Stomach (tissue), 9 donors: ENCODE measurements around the gene BCAP31. TPM values are rescaled to one million over a fixed set of nuclear protein-coding genes. Genes with fewer than 3 reads are reported as not detected.

Experiments used
- DNase-seq, 2 donors: peaks; one replicate each; pipeline versions ENCODE4 v3.0.0 to v3.0.0-alpha.2; 2013 to 2019
- H3K27ac ChIP-seq, 5 donors: fragments of 200-600 bp in 4 of 5; sonication (generic) in 4 of 5; one replicate each; pipeline ENCODE4 v1.5.1; 2013 to 2019; ENCODE audit warnings: mild to moderate bottlenecking in 1 of 5, moderate library complexity in 1 of 5
- H3K27me3 ChIP-seq, 3 donors: fragments of 200-600 bp; sonication (generic); one replicate each; pipeline ENCODE4 v1.5.1; 2017 to 2019; ENCODE audit warnings: mixed run types in 1 of 3
- H3K36me3 ChIP-seq, 4 donors: fragments of 200-600 bp; sonication (generic); 1 replicate in 3 of 4; 2 replicates in 1 of 4; pipeline ENCODE4 v1.5.1; 2016 to 2019
- H3K4me1 ChIP-seq, 4 donors: fragments of 200-600 bp; sonication (generic); one replicate each; pipeline ENCODE4 v1.5.1; 2016 to 2019
- H3K4me3 ChIP-seq, 4 donors: fragments of 200-600 bp; sonication (generic) in 3 of 4; one replicate each; pipeline ENCODE4 v1.5.1; 2016 to 2019; ENCODE audit warnings: mild to moderate bottlenecking in 1 of 4
- H3K9me3 ChIP-seq, 4 donors: fragments of 200-600 bp; sonication (generic); one replicate each; pipeline ENCODE4 v1.5.1; 2016 to 2019
- CTCF ChIP-seq, 7 experiments: fragments of 450-650 bp in 4 of 7; fragments of 200-600 bp in 3 of 7; sonication (generic) in 3 of 7; IDR thresholded peaks; one replicate each; pipeline ENCODE4 v1.5.1; 2016 to 2019; ENCODE audit warnings: antibody characterized with exemption in 7 of 7, control low read depth in 2 of 7, mild to moderate bottlenecking in 1 of 7
- EP300 ChIP-seq: sonication (generic); formaldehyde crosslinking; IDR thresholded peaks from one replicate; pipeline ENCODE4 v1.6.1; 2017; ENCODE audit warnings: antibody characterized with exemption
- POLR2A ChIP-seq, 4 donors: fragments of 450-650 bp; IDR thresholded peaks; one replicate each; pipeline ENCODE4 v1.6.1; 2016; ENCODE audit warnings: antibody characterized with exemption in 4 of 4, control low read depth in 2 of 4, mild to moderate bottlenecking in 1 of 4, moderate library complexity in 1 of 4
- POLR2AphosphoS5 ChIP-seq, 3 donors: sonication (generic); formaldehyde crosslinking; IDR thresholded peaks; one replicate each; pipeline ENCODE4 v1.6.1; 2016; ENCODE audit warnings: antibody characterized with exemption in 3 of 3
- WGBS, 5 donors: extraction: QIAGEN DNeasy Blood & Tissue Kit in 3 of 5; methylation state at CpG; one replicate each; pipeline versions ENCODE4 v1.1.5 to v1.1.7; 2013 to 2018; 5-methylcytosine and 5-hydroxymethylcytosine counted together
- intact Hi-C: fragments of 100-400 bp; cut with DNase I; formaldehyde crosslinking; loops from one replicate; pipeline ENCODE4 v1.15.1; 2023; ENCODE audit warnings: low total_unique reads
- polyA plus RNA-seq, 3 donors: library from polyadenylated mRNA; stranded (reverse); fragments of 200-250 nt; gene quantifications; one replicate each; pipeline ENCODE4 v1.2.3, GENCODE V29; 2013
- total RNA-seq, 5 donors: library from RNA; depleted of rRNA; stranded (reverse); fragments of >200 nt; gene quantifications; one replicate each; pipeline versions ENCODE4 v1.1.0 to v1.2.3, GENCODE V29; 2014 to 2016
- donor health status: healthy with polysubstance abuse.
- donor health status: Bipolar disorder and iron deficiency.
- donor health status: healthy.

BCAP31 gene
- total and polyA plus RNA-seq, 8 donors, result 0.58 to 156 (median 82.0) TPM

DNA sequence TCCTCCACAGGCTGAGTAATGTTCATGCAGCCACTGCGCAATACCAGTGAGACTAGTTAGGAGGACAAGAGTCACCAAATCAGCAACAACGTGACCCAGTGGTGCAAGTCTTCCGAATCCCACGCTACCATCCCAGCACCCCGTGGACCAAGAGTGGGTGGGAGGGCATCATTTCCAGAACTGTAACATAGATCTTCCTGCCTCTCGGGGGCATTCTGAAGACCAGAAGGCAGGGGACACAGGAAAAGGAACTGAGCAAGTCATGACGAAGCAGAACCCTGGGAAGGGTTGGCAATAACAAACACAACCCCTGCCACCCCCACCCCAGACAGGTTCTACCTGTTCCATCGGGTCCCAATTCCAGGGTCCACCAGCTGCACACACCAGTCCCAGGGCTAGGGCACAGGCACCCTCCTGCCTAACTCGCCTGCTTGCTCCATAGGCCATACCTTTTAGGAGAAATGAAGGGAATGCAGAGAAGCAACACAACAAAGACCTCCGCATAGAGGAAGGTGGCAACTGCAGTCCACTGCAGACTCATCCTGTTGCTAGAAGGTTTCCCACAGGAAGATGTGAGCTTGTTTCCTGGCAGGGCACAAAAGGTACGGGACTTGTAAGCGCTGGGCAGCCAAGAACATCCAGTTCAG lies 1.4 kb downstream of the BCAP31 start:
- peak overlapping the region; percentile 58 to 74 (median 70) for H3K4me3 ChIP-seq
- peaks cover 0 to 5% (median 0%) of the 10 kb centered on the region in 3 donors for H3K27me3 ChIP-seq
- peak overlapping the region; percentile 80 to 91 (median 88) for H3K27ac ChIP-seq
- intact Hi-C loops, result no loop called here
- DNase-seq, result peak in 1 of 2 donors; percentile 52
- peaks cover 0 to 15% (median 4%) of the 10 kb centered on the region in 4 donors for H3K9me3 ChIP-seq
- no peak for TF ChIP-seq CTCF (IDR thresholded peaks at IDR 0.05)
- TF ChIP-seq POLR2A (IDR thresholded peaks at IDR 0.05), result no peak
- TF ChIP-seq POLR2AphosphoS5 (IDR thresholded peaks at IDR 0.05), result no peak
- no peak for TF ChIP-seq EP300
- peaks cover 41 to 57% (median 44%) of the 10 kb centered on the region in 4 donors for H3K4me1 ChIP-seq
- 20 to 56% (median 27%) methylated on average over 11 to 12 of the region's 12 CpGs for WGBS, 5 donors
- H3K36me3 ChIP-seq, result peaks cover 5 to 33% (median 30%) of the 10 kb centered on the region in 4 donors

DNA sequence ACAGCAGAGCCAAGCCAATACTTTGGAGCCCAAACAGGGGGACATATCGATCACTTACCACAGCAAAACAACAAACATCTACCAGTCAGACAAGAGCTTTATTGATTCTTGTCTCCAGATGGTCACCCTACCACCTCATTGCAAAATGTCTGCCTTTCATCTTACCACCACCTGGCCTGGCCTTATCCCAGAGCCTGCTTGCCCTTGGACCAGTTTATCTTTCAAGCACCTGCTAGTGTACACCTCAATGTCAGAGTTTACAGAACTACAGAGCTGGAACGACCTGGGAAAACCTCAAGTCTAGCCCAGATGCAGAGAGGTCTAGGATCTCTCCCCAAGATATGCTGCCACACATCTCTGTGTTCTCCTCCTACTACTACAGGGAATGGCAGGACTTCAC lies 4.5 kb downstream of the BCAP31 start:
- H3K27me3 ChIP-seq, result peaks cover 0 to 5% (median 0%) of the 10 kb centered on the region in 3 donors
- H3K4me1 ChIP-seq, result peaks cover 11 to 27% (median 15%) of the 10 kb centered on the region in 4 donors
- intact Hi-C loops, result no loop called here
- no peak for TF ChIP-seq POLR2AphosphoS5 (IDR thresholded peaks at IDR 0.05)
- TF ChIP-seq POLR2A (IDR thresholded peaks at IDR 0.05), result no peak
- TF ChIP-seq CTCF (IDR thresholded peaks at IDR 0.05), result no peak
- no peak for TF ChIP-seq EP300
- H3K4me3 ChIP-seq, result no peak overlapping the region
- no peak for DNase-seq
- H3K27ac ChIP-seq, result no peak overlapping the region
- H3K36me3 ChIP-seq, result peaks cover 10 to 58% (median 53%) of the 10 kb centered on the region in 4 donors
- 33 to 67% (median 52%) methylated on average over 1 to 2 of the region's 2 CpGs for WGBS, 5 donors
- peaks cover 0 to 15% (median 4%) of the 10 kb centered on the region in 4 donors for H3K9me3 ChIP-seq

- Histone ChIP-seq H3K27ac (no peak overlapping the region), H3K9me3 (peaks cover 0 to 15% (median 2%) of the 10 kb centered on the region in 4 donors), H3K4me3 (no peak overlapping the region), H3K36me3 (peaks cover 10 to 63% (median 57%) of the 10 kb centered on the region in 4 donors), H3K4me1 (peaks cover 11 to 27% (median 14%) of the 10 kb centered on the region in 4 donors), H3K27me3 (peaks cover 0 to 5% (median 0%) of the 10 kb centered on the region in 3 donors)
- intact Hi-C loops, result no loop called here
- TF ChIP-seq POLR2A (IDR thresholded peaks at IDR 0.05), result no peak
- TF ChIP-seq CTCF (IDR thresholded peaks at IDR 0.05), result no peak
- TF ChIP-seq POLR2AphosphoS5 (IDR thresholded peaks at IDR 0.05), result no peak
- TF ChIP-seq EP300, result no peak
- 33 to 72% (median 61%) methylated on average over 1 to 2 of the region's 2 CpGs for WGBS, 5 donors
- no peak for DNase-seq
Observed at GRCh38 chrX:153719238-153719637, 4.9 kb downstream of the BCAP31 start.

GRCh38 chrX:153717445-153717844 lies 6.7 kb downstream of the BCAP31 start:
- TF ChIP-seq POLR2AphosphoS5 (IDR thresholded peaks at IDR 0.05) (no peak), EP300 (no peak)
- 87 to 94% (median 91%) methylated on average over 9 of the region's 9 CpGs for WGBS, 5 donors
- Histone ChIP-seq H3K4me3 (no peak overlapping the region), H3K27ac (no peak overlapping the region), H3K4me1 (peaks cover 4 to 19% (median 6%) of the 10 kb centered on the region in 4 donors), H3K36me3 (peaks cover 10 to 80% (median 71%) of the 10 kb centered on the region in 4 donors), H3K27me3 (peaks cover 0 to 5% (median 0%) of the 10 kb centered on the region in 3 donors), H3K9me3 (no peaks in the 10 kb centered on the region)
- intact Hi-C loops, result no loop called here
- no peak for DNase-seq

- no peak for DNase-seq
Observed at GRCh38 chrX:153714256-153714655, 9.9 kb downstream of the BCAP31 start.

More at GRCh38 chrX:153714256-153714655, 9.9 kb downstream of the BCAP31 start:
- H3K9me3 ChIP-seq, result no peaks in the 10 kb centered on the region
- WGBS, 5 donors, result 66 to 89% (median 77%) methylated on average over 3 of the region's 3 CpGs
- no peak for TF ChIP-seq EP300
- no peak for TF ChIP-seq POLR2AphosphoS5 (IDR thresholded peaks at IDR 0.05)
- TF ChIP-seq POLR2A (IDR thresholded peaks at IDR 0.05), result no peak
- TF ChIP-seq CTCF (IDR thresholded peaks at IDR 0.05), result no peak
- no peaks in the 10 kb centered on the region for H3K27me3 ChIP-seq
- peaks cover 0 to 8% (median 0%) of the 10 kb centered on the region in 4 donors for H3K4me1 ChIP-seq
- H3K36me3 ChIP-seq, result peaks cover 5 to 86% (median 74%) of the 10 kb centered on the region in 4 donors
- H3K27ac ChIP-seq, result no peak overlapping the region
- intact Hi-C loops, result no loop called here
- no peak overlapping the region for H3K4me3 ChIP-seq
